A549 (cell line): ENCODE results near the gene EIF3L.

Experiments
- BHLHE40 ChIP-seq: IDR thresholded peaks from 2 replicates; pipeline ENCODE4 v1.6.1; 2012; ENCODE audit warnings: low read depth, low read length, inconsistent platforms
- CTCF ChIP-seq: fragments of >200 bp; sonication (Bioruptor Twin); formaldehyde crosslinking; IDR thresholded peaks from 3 replicates; pipeline ENCODE4 v1.5.1; 2016
- FOSL2 ChIP-seq, 2 experiments: fragments of 450-650 bp in 1 of 2; fragments of >200 bp in 1 of 2; sonication (Bioruptor Twin) in 1 of 2; formaldehyde crosslinking; IDR thresholded peaks; 2 replicates each; pipeline versions ENCODE4 v1.5.0 to v1.6.1; 2016 to 2020; ENCODE audit warnings: mild to moderate bottlenecking in 1 of 2, moderate library complexity in 1 of 2
- GATA3 ChIP-seq: IDR thresholded peaks from 2 replicates; pipeline ENCODE4 v1.6.1; 2012; ENCODE audit warnings: borderline replicate concordance
- HDAC2 ChIP-seq: fragments of 200-600 bp; sonication (generic); IDR thresholded peaks from 2 replicates; pipeline ENCODE4 v1.6.1; 2016
- HMGXB4 ChIP-seq: fragments of 250-450 bp; sonication (Bioruptor Pico); IDR thresholded peaks from 2 replicates; pipeline ENCODE4 v1.5.0; 2021; ENCODE audit warnings: mild to moderate bottlenecking, moderate library complexity, borderline replicate concordance
- JUN ChIP-seq, 2 experiments: fragments of >200 bp; sonication (Bioruptor Twin); formaldehyde crosslinking; IDR thresholded peaks; 2 replicates in 1 of 2; 3 replicates in 1 of 2; pipeline ENCODE4 v1.6.1; 2016 to 2017
- JUNB ChIP-seq: fragments of >200 bp; sonication (Bioruptor Twin); formaldehyde crosslinking; IDR thresholded peaks from 2 replicates; pipeline ENCODE4 v1.6.1; 2016
- MAFK ChIP-seq: fragments of 450-650 bp; IDR thresholded peaks from 2 replicates; pipeline ENCODE4 v1.6.1; 2014; ENCODE audit not compliant: partially characterized antibody
- POLR2A ChIP-seq: IDR thresholded peaks from 2 replicates; pipeline ENCODE4 v1.6.1; 2012; ENCODE audit warnings: mild to moderate bottlenecking, low read length
- RFX5 ChIP-seq: fragments of 450-650 bp; IDR thresholded peaks from 2 replicates; pipeline ENCODE4 v1.7.1; 2014; ENCODE audit warnings: antibody characterized with exemption, mild to moderate bottlenecking, moderate library complexity
- RNF2 ChIP-seq: fragments of 200-600 bp; sonication (generic); IDR thresholded peaks from 2 replicates; pipeline ENCODE4 v1.6.1; 2016; ENCODE audit warnings: low read depth, mild to moderate bottlenecking, antibody characterized with exemption, moderate library complexity, borderline replicate concordance
- USF2 ChIP-seq: fragments of 450-650 bp; IDR thresholded peaks from 2 replicates; pipeline ENCODE4 v1.6.1; 2014; ENCODE audit warnings: antibody characterized with exemption

- TF ChIP-seq HMGXB4 (CRISPR knock-in tag) (no peak), MAFK (no peak), CTCF (no peak), RNF2 (no peak), POLR2A (no peak), USF2 (no peak), FOSL2 (IDR thresholded peaks at IDR 0.05) (no peak), FOSL2 (CRISPR knock-in tag; IDR thresholded peaks at IDR 0.05) (no peak), JUN (IDR thresholded peaks at IDR 0.05) (no peak), RFX5 (no peak), HDAC2 (no peak), GATA3 (no peak), BHLHE40 (no peak), JUNB (no peak)
Measured at GRCh38 chr22:37843741-37844089, 5.5 kb upstream of the EIF3L start.
